ENCODE measurements around the gene KCNJ6. TPM values are rescaled to one million over a fixed set of nuclear protein-coding genes. Genes with fewer than 3 reads are reported as not detected.

Gene KCNJ6
- total and polyA plus RNA-seq, 5 donors from 2014 or later = not detected

DNA sequence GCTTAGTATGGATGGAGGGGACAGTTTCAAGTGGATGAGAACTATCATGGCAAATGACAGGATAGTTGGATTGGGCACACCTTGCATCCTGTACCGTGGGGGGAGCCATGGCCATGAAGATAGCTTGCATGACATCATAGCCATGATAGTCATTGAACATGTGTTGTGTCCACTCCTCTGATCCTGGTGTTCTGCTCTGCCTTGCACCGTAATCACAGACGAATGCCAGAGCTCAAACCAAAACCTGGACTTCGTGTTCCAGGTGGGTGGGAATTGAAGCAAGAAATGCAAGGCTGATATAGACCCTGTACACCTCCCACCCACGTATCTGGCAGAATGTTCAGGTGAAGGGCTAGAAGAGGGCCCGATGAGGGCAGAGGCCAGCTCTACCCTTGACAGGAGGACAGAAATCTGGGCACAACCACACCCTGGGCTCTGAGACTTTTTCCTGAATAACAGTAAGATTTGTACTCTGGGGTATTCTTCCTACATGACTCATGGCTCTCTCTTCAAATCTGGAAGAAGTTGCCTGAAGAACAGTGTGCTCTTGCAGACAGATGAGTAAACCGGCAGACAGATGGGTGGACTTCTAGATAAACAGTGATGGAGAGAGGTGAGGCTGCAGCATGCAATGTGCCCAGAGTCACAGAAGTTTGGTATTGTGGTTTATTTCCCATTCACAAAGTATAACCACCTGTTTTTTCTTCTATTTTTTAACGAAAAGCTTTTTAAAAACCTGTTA is 45.0 kb downstream of the KCNJ6 start:
- Histone ChIP-seq H3K9me3 (ENCODE audit: control insufficient read depth in 2 of 2, low read length in 2 of 2) (no peaks in the 10 kb centered on the region), H3K4me1 (ENCODE audit: control insufficient read depth, insufficient read depth, low read length, poor library complexity, severe bottlenecking) (no peaks in the 10 kb centered on the region), H3K27me3 (ENCODE audit: control insufficient read depth, insufficient read depth, low read length) (peaks cover 2% of the 10 kb centered on the region), H3K27ac (ENCODE audit: insufficient read depth, low read length, poor library complexity, severe bottlenecking) (no peak overlapping the region), H3K4me3 (ENCODE audit: low read depth, low read length) (no peak overlapping the region), H3K36me3 (ENCODE audit: control insufficient read depth, insufficient read depth, low read length) (no peaks in the 10 kb centered on the region)
- ATAC-seq (ENCODE audit: low read depth in 2 of 2) (no peak), DNase-seq (no peak)
- peaks cover 0 to 3% (median 0%) of the 10 kb centered on the region in 7 donors for H3K9me3 Mint-ChIP-seq
- peaks cover 4% of the 10 kb centered on the region for H3K27me3 Mint-ChIP-seq
- peak overlapping the region in 1 of 3 donors; percentile 85 for H3K27ac Mint-ChIP-seq
- H3K36me3 Mint-ChIP-seq = no peaks in the 10 kb centered on the region
- no peak overlapping the region for H3K4me3 Mint-ChIP-seq
- no peaks in the 10 kb centered on the region for H3K4me1 Mint-ChIP-seq

DNA sequence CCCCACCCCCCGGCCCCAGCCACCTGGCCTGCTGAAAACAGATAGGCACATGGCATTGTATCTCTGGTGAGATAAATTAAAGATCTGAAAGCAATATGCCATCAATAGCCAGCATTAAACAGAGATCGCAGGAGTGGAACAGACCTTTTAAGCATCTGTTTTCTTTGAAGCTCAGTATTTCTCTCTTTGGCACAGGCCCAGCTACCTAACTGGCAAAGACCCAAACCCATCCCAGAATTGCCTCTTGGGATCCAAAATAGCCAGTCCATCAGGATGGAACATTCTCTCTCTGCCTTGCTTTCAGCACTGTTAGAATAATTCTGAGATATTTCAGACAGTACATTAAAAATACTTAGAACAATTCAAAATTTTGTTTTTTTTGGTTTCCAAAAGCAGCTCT is 46.0 kb downstream of the KCNJ6 start:
- H3K9me3 Mint-ChIP-seq = peaks cover 0 to 3% (median 0%) of the 10 kb centered on the region in 7 donors
- H3K4me1 Mint-ChIP-seq = no peaks in the 10 kb centered on the region
- no peaks in the 10 kb centered on the region for H3K36me3 ChIP-seq (ENCODE audit: control insufficient read depth, insufficient read depth, low read length)
- no peak for DNase-seq
- H3K4me1 ChIP-seq (ENCODE audit: control insufficient read depth, insufficient read depth, low read length, poor library complexity, severe bottlenecking) = no peaks in the 10 kb centered on the region
- no peak overlapping the region for H3K4me3 Mint-ChIP-seq
- peaks cover 12% of the 10 kb centered on the region for H3K27me3 Mint-ChIP-seq
- no peaks in the 10 kb centered on the region for H3K36me3 Mint-ChIP-seq
- no peak overlapping the region for H3K27ac Mint-ChIP-seq
- H3K9me3 ChIP-seq (ENCODE audit: control insufficient read depth in 2 of 2, low read length in 2 of 2) = no peaks in the 10 kb centered on the region
- H3K4me3 ChIP-seq (ENCODE audit: low read depth, low read length) = no peak overlapping the region
- H3K27ac ChIP-seq (ENCODE audit: insufficient read depth, low read length, poor library complexity, severe bottlenecking) = no peak overlapping the region
- H3K27me3 ChIP-seq (ENCODE audit: control insufficient read depth, insufficient read depth, low read length) = peaks cover 2% of the 10 kb centered on the region
- ATAC-seq (ENCODE audit: low read depth in 2 of 2) = no peak

DNA sequence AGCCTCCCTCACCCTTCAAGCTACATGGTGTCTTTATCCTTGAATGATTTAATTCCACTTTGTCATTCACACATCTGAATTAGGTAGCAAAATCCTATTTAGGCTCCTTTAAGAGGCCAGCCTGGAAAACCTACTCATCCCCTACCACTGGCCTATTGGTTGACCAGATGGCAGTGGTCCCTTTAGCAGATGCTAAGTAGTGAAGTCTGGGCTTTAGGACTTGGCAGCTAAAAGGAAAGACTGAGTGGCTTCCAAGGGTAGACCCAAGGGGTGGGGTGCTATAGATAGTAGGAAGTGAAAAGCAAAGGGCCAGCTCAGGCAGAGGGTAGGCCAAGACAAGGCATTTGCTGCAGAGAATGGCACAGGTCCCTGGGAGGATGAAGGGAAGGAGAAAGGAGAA is 46.6 kb downstream of the KCNJ6 start:
- H3K4me3 Mint-ChIP-seq = no peak overlapping the region
- Histone ChIP-seq H3K9me3 (ENCODE audit: control insufficient read depth in 2 of 2, low read length in 2 of 2) (no peaks in the 10 kb centered on the region), H3K36me3 (ENCODE audit: control insufficient read depth, insufficient read depth, low read length) (no peaks in the 10 kb centered on the region), H3K27me3 (ENCODE audit: control insufficient read depth, insufficient read depth, low read length) (peaks cover 2% of the 10 kb centered on the region), H3K4me1 (ENCODE audit: control insufficient read depth, insufficient read depth, low read length, poor library complexity, severe bottlenecking) (no peaks in the 10 kb centered on the region), H3K27ac (ENCODE audit: insufficient read depth, low read length, poor library complexity, severe bottlenecking) (no peak overlapping the region), H3K4me3 (ENCODE audit: low read depth, low read length) (no peak overlapping the region)
- H3K27ac Mint-ChIP-seq = no peak overlapping the region
- H3K36me3 Mint-ChIP-seq = no peaks in the 10 kb centered on the region
- H3K27me3 Mint-ChIP-seq = peaks cover 12% of the 10 kb centered on the region
- H3K9me3 Mint-ChIP-seq = peaks cover 0 to 3% (median 0%) of the 10 kb centered on the region in 7 donors
- DNase-seq = no peak
- no peak for ATAC-seq (ENCODE audit: low read depth in 2 of 2)
- no peaks in the 10 kb centered on the region for H3K4me1 Mint-ChIP-seq

DNA sequence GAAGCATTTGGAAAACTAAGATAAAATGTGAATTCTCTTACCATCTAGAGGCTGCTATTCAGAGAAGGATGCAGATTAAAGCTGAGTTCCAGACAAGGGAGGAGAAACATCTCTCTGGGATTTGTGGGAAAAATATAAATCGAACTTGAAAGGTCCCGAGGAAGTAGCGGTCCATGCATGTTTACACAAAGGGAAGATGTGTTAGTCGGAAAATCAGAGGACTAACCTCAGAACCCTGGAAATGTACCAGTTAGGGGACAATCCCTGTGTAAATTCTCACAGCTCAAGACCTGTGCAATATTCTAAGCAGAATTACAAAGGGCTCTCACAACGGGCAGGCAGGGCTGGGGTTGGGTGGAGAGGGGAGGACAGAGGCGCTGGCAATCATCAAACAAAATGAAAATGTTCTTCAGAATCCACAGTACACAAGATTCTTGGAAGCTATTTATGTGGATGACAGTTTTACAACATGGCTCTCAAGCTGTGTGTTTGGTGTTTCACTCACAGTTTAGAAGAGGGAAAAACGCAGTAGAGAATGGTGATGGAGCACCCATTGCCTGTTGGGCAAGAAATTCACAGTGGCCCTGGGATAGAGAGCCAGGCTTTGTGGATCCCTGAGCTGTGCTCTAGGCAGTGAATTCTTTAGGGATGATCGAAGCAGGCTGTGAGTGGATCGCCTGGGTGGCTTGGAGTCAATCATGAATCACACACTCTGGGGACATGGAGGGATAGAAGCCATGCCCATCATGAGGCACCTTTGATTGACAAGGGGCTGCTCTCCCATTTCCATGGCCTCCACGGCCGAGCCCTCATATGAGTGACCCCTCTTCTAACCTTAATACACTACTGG is 47.6 kb downstream of the KCNJ6 start:
- no peaks in the 10 kb centered on the region for H3K4me1 ChIP-seq (ENCODE audit: control insufficient read depth, insufficient read depth, low read length, poor library complexity, severe bottlenecking)
- Mint-ChIP-seq H3K4me3 (no peak overlapping the region), H3K27me3 (peaks cover 12% of the 10 kb centered on the region), H3K36me3 (no peaks in the 10 kb centered on the region), H3K4me1 (no peaks in the 10 kb centered on the region), H3K9me3 (peaks cover 0 to 3% (median 0%) of the 10 kb centered on the region in 7 donors), H3K27ac (no peak overlapping the region)
- no peak for ATAC-seq (ENCODE audit: low read depth in 2 of 2)
- H3K27ac ChIP-seq (ENCODE audit: insufficient read depth, low read length, poor library complexity, severe bottlenecking) = no peak overlapping the region
- no peak for DNase-seq
- H3K27me3 ChIP-seq (ENCODE audit: control insufficient read depth, insufficient read depth, low read length) = no peaks in the 10 kb centered on the region
- H3K36me3 ChIP-seq (ENCODE audit: control insufficient read depth, insufficient read depth, low read length) = no peaks in the 10 kb centered on the region
- H3K4me3 ChIP-seq (ENCODE audit: low read depth, low read length) = no peak overlapping the region
- H3K9me3 ChIP-seq (ENCODE audit: control insufficient read depth in 2 of 2, low read length in 2 of 2) = no peaks in the 10 kb centered on the region

DNA sequence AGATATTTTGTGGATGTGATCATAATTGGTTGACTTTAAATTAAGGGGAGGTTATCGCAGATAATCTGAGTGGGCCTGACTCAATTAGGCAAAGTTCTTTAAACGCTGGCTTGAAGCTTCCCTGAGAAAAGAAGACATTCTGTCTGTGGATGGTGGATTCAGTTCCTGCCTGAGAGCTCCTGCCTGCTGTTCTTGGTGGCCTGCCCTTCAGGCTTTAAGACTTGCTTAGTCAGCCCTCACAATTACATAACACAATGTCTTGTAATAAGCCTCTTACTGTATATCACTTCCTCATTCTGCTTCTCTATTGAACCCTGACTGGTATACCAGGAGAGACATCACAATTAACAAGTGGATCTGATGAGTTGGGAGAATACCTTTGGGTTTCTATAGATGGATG is 50.2 kb downstream of the KCNJ6 start:
- H3K27me3 Mint-ChIP-seq = peaks cover 12% of the 10 kb centered on the region
- no peaks in the 10 kb centered on the region for H3K4me1 Mint-ChIP-seq
- no peaks in the 10 kb centered on the region for H3K36me3 Mint-ChIP-seq
- no peaks in the 10 kb centered on the region for H3K27me3 ChIP-seq (ENCODE audit: control insufficient read depth, insufficient read depth, low read length)
- H3K4me1 ChIP-seq (ENCODE audit: control insufficient read depth, insufficient read depth, low read length, poor library complexity, severe bottlenecking) = no peaks in the 10 kb centered on the region
- no peak overlapping the region for H3K4me3 ChIP-seq (ENCODE audit: low read depth, low read length)
- H3K9me3 ChIP-seq (ENCODE audit: control insufficient read depth in 2 of 2, low read length in 2 of 2) = no peaks in the 10 kb centered on the region
- ATAC-seq (ENCODE audit: low read depth in 2 of 2) (no peak), DNase-seq (no peak)
- H3K36me3 ChIP-seq (ENCODE audit: control insufficient read depth, insufficient read depth, low read length) = no peaks in the 10 kb centered on the region
- no peak overlapping the region for H3K27ac ChIP-seq (ENCODE audit: insufficient read depth, low read length, poor library complexity, severe bottlenecking)
- H3K27ac Mint-ChIP-seq = no peak overlapping the region
- no peak overlapping the region for H3K4me3 Mint-ChIP-seq
- peaks cover 0 to 2% (median 0%) of the 10 kb centered on the region in 7 donors for H3K9me3 Mint-ChIP-seq

DNA sequence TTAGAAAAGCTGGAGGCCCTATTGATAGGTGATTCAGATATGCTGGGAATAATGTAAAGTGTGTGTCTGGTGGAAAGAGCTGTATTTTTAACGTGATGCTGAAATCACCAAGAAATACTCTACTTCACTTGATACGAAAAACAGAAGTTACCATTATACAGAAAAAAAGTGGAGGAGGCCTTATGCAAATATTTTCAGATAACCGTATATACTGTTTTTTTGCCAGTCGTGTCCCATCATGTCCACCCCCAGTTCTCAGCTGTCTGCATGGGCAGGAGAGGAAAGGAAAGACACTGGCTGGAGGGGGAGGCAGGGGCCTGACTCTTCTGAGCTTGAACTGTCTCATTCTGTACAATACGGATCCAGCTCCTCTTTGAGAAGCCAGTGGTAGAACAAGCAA is 51.1 kb downstream of the KCNJ6 start:
- H3K4me1 ChIP-seq (ENCODE audit: control insufficient read depth, insufficient read depth, low read length, poor library complexity, severe bottlenecking) = no peaks in the 10 kb centered on the region
- Mint-ChIP-seq H3K36me3 (no peaks in the 10 kb centered on the region), H3K4me1 (no peaks in the 10 kb centered on the region), H3K9me3 (peaks cover 0 to 1% (median 0%) of the 10 kb centered on the region in 7 donors), H3K27me3 (peaks cover 12% of the 10 kb centered on the region), H3K27ac (no peak overlapping the region), H3K4me3 (no peak overlapping the region)
- H3K9me3 ChIP-seq (ENCODE audit: control insufficient read depth in 2 of 2, low read length in 2 of 2) = no peaks in the 10 kb centered on the region
- H3K27me3 ChIP-seq (ENCODE audit: control insufficient read depth, insufficient read depth, low read length) = no peaks in the 10 kb centered on the region
- no peak for ATAC-seq (ENCODE audit: low read depth in 2 of 2)
- DNase-seq = no peak
- H3K4me3 ChIP-seq (ENCODE audit: low read depth, low read length) = no peak overlapping the region
- no peak overlapping the region for H3K27ac ChIP-seq (ENCODE audit: insufficient read depth, low read length, poor library complexity, severe bottlenecking)
- H3K36me3 ChIP-seq (ENCODE audit: control insufficient read depth, insufficient read depth, low read length) = no peaks in the 10 kb centered on the region

DNA sequence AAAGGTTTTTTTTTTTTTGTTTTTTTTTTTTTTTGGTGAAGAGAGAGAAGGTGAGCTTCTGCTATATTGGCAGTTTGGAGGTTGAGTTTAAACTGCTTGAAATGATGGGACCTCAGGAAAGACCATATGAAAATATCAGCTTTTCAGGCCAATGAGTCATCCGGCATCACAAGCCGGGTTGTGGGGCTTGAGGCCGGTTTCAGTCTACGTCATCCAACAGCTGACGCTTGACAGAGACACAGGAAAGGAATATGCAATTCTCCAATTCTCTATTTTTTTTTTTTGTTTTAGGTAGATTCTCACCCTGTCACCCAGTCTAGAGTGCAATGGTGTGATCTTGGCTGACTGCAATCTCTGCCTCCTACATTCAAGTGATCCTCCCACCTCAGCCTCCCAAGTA is 52.4 kb downstream of the KCNJ6 start:
- Histone ChIP-seq H3K4me3 (ENCODE audit: low read depth, low read length) (no peak overlapping the region), H3K36me3 (ENCODE audit: control insufficient read depth, insufficient read depth, low read length) (no peaks in the 10 kb centered on the region), H3K9me3 (ENCODE audit: control insufficient read depth in 2 of 2, low read length in 2 of 2) (no peaks in the 10 kb centered on the region), H3K27me3 (ENCODE audit: control insufficient read depth, insufficient read depth, low read length) (no peaks in the 10 kb centered on the region), H3K4me1 (ENCODE audit: control insufficient read depth, insufficient read depth, low read length, poor library complexity, severe bottlenecking) (no peaks in the 10 kb centered on the region), H3K27ac (ENCODE audit: insufficient read depth, low read length, poor library complexity, severe bottlenecking) (no peak overlapping the region)
- H3K9me3 Mint-ChIP-seq = peaks cover 0 to 1% (median 0%) of the 10 kb centered on the region in 7 donors
- no peaks in the 10 kb centered on the region for H3K36me3 Mint-ChIP-seq
- DNase-seq = no peak
- no peaks in the 10 kb centered on the region for H3K4me1 Mint-ChIP-seq
- H3K27ac Mint-ChIP-seq = no peak overlapping the region
- ATAC-seq (ENCODE audit: low read depth in 2 of 2) = no peak
- no peak overlapping the region for H3K4me3 Mint-ChIP-seq
- H3K27me3 Mint-ChIP-seq = peaks cover 12% of the 10 kb centered on the region

Measured in CD4-positive, CD25-positive, alpha-beta regulatory T cell (primary cell).